ENCODE measurements around the gene SND1. TPM values are rescaled to one million over a fixed set of nuclear protein-coding genes. Genes with fewer than 3 reads are reported as not detected.

The SND1 gene
- total RNA-seq, 1 donor from 2014 or later: 85.9 TPM

- Histone ChIP-seq H3K4me3 (no peak overlapping the region), H3K27me3 (no peaks in the 10 kb centered on the region), H3K9me3 (no peaks in the 10 kb centered on the region), H3K36me3 (no peaks in the 10 kb centered on the region), H3K4me1 (peaks cover 14% of the 10 kb centered on the region), H3K27ac (no peak overlapping the region)
- no peak for DNase-seq (ENCODE audit: extremely low spot score in 2 of 2)
- intact Hi-C loops (cut with DNase I): no loop called here
- no peak for TF ChIP-seq POLR2AphosphoS5 (IDR thresholded peaks at IDR 0.05; ENCODE audit: insufficient read depth in 1 of 2, low read depth in 1 of 2)
- TF ChIP-seq POLR2A (IDR thresholded peaks at IDR 0.05): no peak
- no peak for TF ChIP-seq CTCF (IDR thresholded peaks at IDR 0.05)
Observed at GRCh38 chr7:128100949-128101713, 449.1 kb downstream of the SND1 start.

- Histone ChIP-seq H3K4me1 (peaks cover 14% of the 10 kb centered on the region), H3K27me3 (no peaks in the 10 kb centered on the region), H3K9me3 (no peaks in the 10 kb centered on the region), H3K36me3 (no peaks in the 10 kb centered on the region), H3K27ac (no peak overlapping the region), H3K4me3 (no peak overlapping the region)
- intact Hi-C loops (cut with DNase I): no loop called here
- no peak for DNase-seq (ENCODE audit: extremely low spot score in 2 of 2)
- TF ChIP-seq CTCF (IDR thresholded peaks at IDR 0.05) (no peak), POLR2A (IDR thresholded peaks at IDR 0.05) (no peak)
Observed at GRCh38 chr7:128102490-128103291, 450.7 kb downstream of the SND1 start.

GRCh38 chr7:128103498-128104107, 451.6 kb downstream of the SND1 start:
- H3K9me3 ChIP-seq: no peaks in the 10 kb centered on the region
- no peak for DNase-seq (ENCODE audit: extremely low spot score in 2 of 2)
- no peaks in the 10 kb centered on the region for H3K36me3 ChIP-seq
- no peak overlapping the region for H3K27ac ChIP-seq
- intact Hi-C loops (cut with DNase I): no loop called here
- H3K4me1 ChIP-seq: peaks cover 14% of the 10 kb centered on the region
- peak overlapping the region; percentile 32 to 46 for H3K4me3 ChIP-seq
- TF ChIP-seq POLR2AphosphoS5 (IDR thresholded peaks at IDR 0.05; ENCODE audit: insufficient read depth in 1 of 2, low read depth in 1 of 2): no peak
- no peaks in the 10 kb centered on the region for H3K27me3 ChIP-seq

- no peak for TF ChIP-seq POLR2AphosphoS5 (IDR thresholded peaks at IDR 0.05; ENCODE audit: insufficient read depth in 1 of 2, low read depth in 1 of 2)
- no peak for TF ChIP-seq POLR2A (IDR thresholded peaks at IDR 0.05)
- TF ChIP-seq CTCF (IDR thresholded peaks at IDR 0.05): no peak
- Histone ChIP-seq H3K27ac (no peak overlapping the region), H3K9me3 (no peaks in the 10 kb centered on the region), H3K27me3 (no peaks in the 10 kb centered on the region), H3K4me1 (peaks cover 14% of the 10 kb centered on the region), H3K4me3 (peak overlapping the region; percentile 32 to 46), H3K36me3 (no peaks in the 10 kb centered on the region)
- intact Hi-C loops (cut with DNase I): no loop called here
- no peak for DNase-seq (ENCODE audit: extremely low spot score in 2 of 2)
Observed at GRCh38 chr7:128104108-128104742, 452.2 kb downstream of the SND1 start.

GRCh38 chr7:128105228-128106022, 453.4 kb downstream of the SND1 start:
- TF ChIP-seq POLR2AphosphoS5 (IDR thresholded peaks at IDR 0.05; ENCODE audit: insufficient read depth in 1 of 2, low read depth in 1 of 2): no peak
- TF ChIP-seq POLR2A (IDR thresholded peaks at IDR 0.05): no peak
- no peak for TF ChIP-seq CTCF (IDR thresholded peaks at IDR 0.05)
- Histone ChIP-seq H3K9me3 (no peaks in the 10 kb centered on the region), H3K27me3 (no peaks in the 10 kb centered on the region), H3K4me3 (no peak overlapping the region), H3K27ac (no peak overlapping the region), H3K4me1 (peaks cover 14% of the 10 kb centered on the region), H3K36me3 (no peaks in the 10 kb centered on the region)
- DNase-seq (ENCODE audit: extremely low spot score in 2 of 2): no peak
- intact Hi-C loops (cut with DNase I): no loop called here

Data from vagina (tissue), 2 donors.